ENCODE results near the gene DNASE1L2. TPM values are rescaled to one million over a fixed set of nuclear protein-coding genes. Genes with fewer than 3 reads are reported as not detected.

DNASE1L2 gene
- total RNA-seq, 1 donor from 2014 or later = 2.0 TPM

Small RNAs within 50 kb of the gene (microRNA-seq; reads per million reads assigned to microRNA genes)
- not detected for gene MIR3677 (ENCODE audit: borderline number of aligned reads)
- gene MIR4717 (ENCODE audit: borderline number of aligned reads) = not detected

Other genes starting within 250 kb of the DNASE1L2 start
- 0.24 TPM for gene SYNGR3, start 246.5 kb upstream of the DNASE1L2 start, total RNA-seq
- 27.2 TPM for gene ZNF598, start 226.6 kb upstream of the DNASE1L2 start, total RNA-seq
- not detected for gene NPW, start 216.7 kb upstream of the DNASE1L2 start, total RNA-seq
- 343 TPM for gene NHERF2, start 209.5 kb upstream of the DNASE1L2 start, total RNA-seq
- 24.3 TPM for gene NTHL1, start 188.6 kb upstream of the DNASE1L2 start, total RNA-seq
- 123 TPM for gene TSC2, start 188.5 kb upstream of the DNASE1L2 start, total RNA-seq
- gene PKD1, start 100.5 kb upstream of the DNASE1L2 start, total RNA-seq = 81.6 TPM
- gene RAB26, start 87.8 kb upstream of the DNASE1L2 start, total RNA-seq = 0.80 TPM
- 61.9 TPM for gene TRAF7, start 80.7 kb upstream of the DNASE1L2 start, total RNA-seq
- 0.09 TPM for gene CASKIN1, start 39.8 kb upstream of the DNASE1L2 start, total RNA-seq
- 26.6 TPM for gene MLST8, start 31.0 kb upstream of the DNASE1L2 start, total RNA-seq
- gene BRICD5, start 25.6 kb upstream of the DNASE1L2 start, total RNA-seq = 7.8 TPM
- 13.3 TPM for gene PGP, start 21.6 kb upstream of the DNASE1L2 start, total RNA-seq
- gene E4F1, start 12.9 kb upstream of the DNASE1L2 start, total RNA-seq = 21.0 TPM
- gene ECI1, start 15.1 kb downstream of the DNASE1L2 start, total RNA-seq = 50.4 TPM
- gene RNPS1, start 31.7 kb downstream of the DNASE1L2 start, total RNA-seq = 98.6 TPM
- gene ABCA3, start 104.3 kb downstream of the DNASE1L2 start, total RNA-seq = 491 TPM
- gene CCNF, start 193.0 kb downstream of the DNASE1L2 start, total RNA-seq = 3.4 TPM
- 0.68 TPM for gene TEDC2, start 223.7 kb downstream of the DNASE1L2 start, total RNA-seq
- 0.24 TPM for gene NTN3, start 234.9 kb downstream of the DNASE1L2 start, total RNA-seq
- gene TBC1D24, start 238.7 kb downstream of the DNASE1L2 start, total RNA-seq = 40.2 TPM

Measured in lower lobe of right lung (tissue), 1 donor.